Neural progenitor cell (in vitro differentiated cells): ENCODE measurements around the gene SFMBT2.

Source experiments
- CTCF ChIP-seq: fragments of 200-600 bp; sonication (generic); IDR thresholded peaks from 2 replicates; pipeline ENCODE4 v1.5.1; 2017; ENCODE audit warnings: antibody characterized with exemption, mild to moderate bottlenecking
- EZH2phosphoT487 ChIP-seq: fragments of 200-600 bp; sonication (generic); IDR thresholded peaks from 2 replicates; pipeline ENCODE4 v1.6.1; 2017; ENCODE audit warnings: antibody characterized with exemption

DNA sequence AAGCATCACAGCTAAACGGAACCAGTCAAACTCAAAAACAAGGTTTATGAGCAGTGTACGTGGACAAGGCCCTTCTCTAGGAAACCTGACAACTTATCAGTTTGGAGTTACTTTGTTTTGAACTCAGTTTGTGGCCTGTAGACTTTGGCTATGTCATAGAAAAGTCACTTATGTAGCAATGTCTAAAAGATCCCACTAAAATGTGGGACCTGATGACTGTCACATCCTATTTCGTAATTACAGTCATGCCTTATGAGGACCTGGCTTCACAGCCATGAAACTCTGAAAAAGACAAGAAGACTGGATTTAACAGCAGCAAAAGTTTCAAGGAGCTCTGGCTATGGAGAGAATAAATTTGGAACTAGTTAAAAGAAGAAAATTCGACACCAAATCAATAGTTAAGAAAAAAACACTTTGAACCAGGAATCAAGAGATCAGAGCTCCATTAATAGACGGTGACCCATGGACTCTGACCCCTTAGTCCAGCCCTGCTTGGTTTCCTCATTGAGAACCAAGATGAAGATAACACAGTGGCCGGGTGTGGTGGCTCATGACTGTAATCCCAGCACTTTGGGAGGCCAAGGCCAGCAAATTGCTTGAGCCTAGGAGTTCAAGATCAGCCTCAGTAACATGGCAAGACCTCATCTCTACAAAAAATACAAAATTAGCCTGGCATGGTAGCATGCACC is 204.3 kb downstream of the SFMBT2 start:
- TF ChIP-seq CTCF (no peak), EZH2phosphoT487 (no peak)
